HG02763 (cell line): Measurements from ENCODE around the gene SLC31A1.

Experiments
- ATAC-seq: cut with Tn5 transposase; IDR thresholded peaks from one replicate; pipeline ENCODE4 v1.9.1; 2021; ENCODE audit warnings: mild to moderate bottlenecking, moderate library complexity; ENCODE audit not compliant: unreplicated experiment

SLC31A1 gene

GRCh38 chr9:113301548-113301947 lies 80.2 kb downstream of the SLC31A1 start:
- no peak for ATAC-seq

- no peak for ATAC-seq
Measured at GRCh38 chr9:113302792-113303418, 81.6 kb downstream of the SLC31A1 start, which contains the start of gene RNF183. TSS of gene RNF183 (minus strand) at chr9:113303376. CDS start at chr9:113298184, 5,192 bp downstream.

- ATAC-seq, result no peak
Measured at GRCh38 chr9:113306566-113306965, 85.2 kb downstream of the SLC31A1 start.

GRCh38 chr9:113307396-113307975 lies 86.1 kb downstream of the SLC31A1 start:
- no peak for ATAC-seq

- no peak for ATAC-seq
Measured at GRCh38 chr9:113309204-113309813, 88.0 kb downstream of the SLC31A1 start.

GRCh38 chr9:113310538-113310937 lies 89.2 kb downstream of the SLC31A1 start:
- ATAC-seq, result no peak

GRCh38 chr9:113311961-113312360 lies 90.6 kb downstream of the SLC31A1 start:
- ATAC-seq, result no peak

- ATAC-seq, result no peak
Measured at GRCh38 chr9:113313261-113313660, 91.9 kb downstream of the SLC31A1 start.
